Left hindlimb (tissue), 1 donor: ENCODE data around the gene MITF.

Experiments
- DNase-seq: peaks from one replicate; pipeline ENCODE4 v3.0.0-alpha.2; 2018

MITF gene

DNA sequence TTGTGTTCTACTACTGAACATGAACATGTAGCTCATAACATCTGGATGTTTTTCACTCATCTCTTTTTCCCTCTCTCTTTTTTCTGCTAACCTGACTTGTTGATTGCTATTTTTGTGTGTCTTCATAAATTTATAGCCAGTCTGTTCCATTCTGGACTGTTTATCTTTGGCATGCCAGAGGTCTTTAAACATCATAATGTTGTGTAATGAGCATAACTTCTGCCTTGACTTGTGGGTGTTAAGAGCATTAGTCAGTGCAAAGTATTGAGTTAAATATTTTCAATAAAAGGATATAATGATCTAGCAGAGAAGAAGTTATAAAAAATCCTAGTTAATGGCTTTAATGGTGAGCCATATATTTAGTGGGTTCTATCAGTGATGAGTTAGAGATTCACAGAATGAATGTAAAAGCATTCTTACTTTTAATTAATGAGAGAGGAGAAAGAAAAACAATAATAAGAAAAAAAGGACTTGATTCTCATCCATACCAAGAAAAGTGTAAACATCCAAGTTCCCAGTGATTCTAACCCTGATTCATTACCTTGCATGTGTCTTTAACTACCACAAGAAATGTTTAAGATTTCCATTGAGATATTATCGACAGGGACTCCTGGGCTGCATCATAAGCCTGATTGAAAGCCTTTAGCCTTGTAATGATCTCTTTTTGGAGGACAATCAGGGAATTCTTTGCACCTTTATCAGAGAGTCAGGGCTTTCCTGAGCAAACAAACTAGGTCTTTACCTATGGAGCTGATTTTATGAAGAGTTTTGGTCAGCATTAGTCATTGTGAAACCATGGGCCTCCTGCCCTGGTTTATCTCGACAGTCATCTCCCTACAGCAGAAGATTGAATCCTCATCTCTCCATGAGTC lies 22.9 kb downstream of the MITF start:
- no peak for DNase-seq

DNA sequence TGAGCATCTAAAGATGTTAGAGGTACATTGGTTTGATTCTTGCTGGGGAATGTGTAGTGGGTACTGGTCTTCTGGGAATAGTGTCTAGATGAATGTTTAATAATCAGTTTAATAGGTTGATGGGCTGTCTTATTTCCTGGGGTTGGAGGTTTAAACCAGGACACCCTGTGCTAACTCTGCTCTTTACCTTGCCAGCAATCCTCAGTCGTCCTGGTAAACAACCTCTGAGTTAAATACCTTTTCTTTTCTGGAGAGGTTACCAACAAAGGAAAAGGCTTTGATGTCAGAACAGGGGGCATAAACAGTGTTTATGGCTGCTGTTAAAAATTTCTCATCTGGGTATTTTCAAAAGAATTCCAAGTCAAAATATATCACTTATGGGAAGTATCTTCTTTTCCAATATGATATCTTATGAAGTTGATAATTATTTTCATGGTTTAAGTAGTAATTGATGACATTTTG lies 23.5 kb downstream of the MITF start:
- no peak for DNase-seq

DNA sequence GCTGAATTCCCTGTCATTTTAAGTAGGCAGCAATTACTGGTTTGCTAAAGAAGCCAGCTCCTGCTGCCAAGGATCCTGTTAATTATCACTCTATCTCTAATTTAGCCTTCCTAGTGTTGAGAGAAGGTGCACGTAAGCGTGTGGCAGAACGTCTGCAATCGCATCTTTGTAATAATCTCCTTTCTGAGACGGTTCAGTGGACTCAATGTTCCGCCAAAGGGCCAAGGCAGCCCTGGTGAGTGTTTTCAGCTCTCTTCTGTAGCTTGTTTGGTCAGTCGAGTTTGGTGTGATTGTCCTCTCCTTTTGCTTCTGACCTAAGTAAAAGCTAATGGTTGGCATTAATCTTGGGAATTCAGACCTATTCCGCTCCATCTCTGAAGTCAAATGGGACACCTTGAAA lies 24.2 kb downstream of the MITF start:
- DNase-seq, result no peak

DNA sequence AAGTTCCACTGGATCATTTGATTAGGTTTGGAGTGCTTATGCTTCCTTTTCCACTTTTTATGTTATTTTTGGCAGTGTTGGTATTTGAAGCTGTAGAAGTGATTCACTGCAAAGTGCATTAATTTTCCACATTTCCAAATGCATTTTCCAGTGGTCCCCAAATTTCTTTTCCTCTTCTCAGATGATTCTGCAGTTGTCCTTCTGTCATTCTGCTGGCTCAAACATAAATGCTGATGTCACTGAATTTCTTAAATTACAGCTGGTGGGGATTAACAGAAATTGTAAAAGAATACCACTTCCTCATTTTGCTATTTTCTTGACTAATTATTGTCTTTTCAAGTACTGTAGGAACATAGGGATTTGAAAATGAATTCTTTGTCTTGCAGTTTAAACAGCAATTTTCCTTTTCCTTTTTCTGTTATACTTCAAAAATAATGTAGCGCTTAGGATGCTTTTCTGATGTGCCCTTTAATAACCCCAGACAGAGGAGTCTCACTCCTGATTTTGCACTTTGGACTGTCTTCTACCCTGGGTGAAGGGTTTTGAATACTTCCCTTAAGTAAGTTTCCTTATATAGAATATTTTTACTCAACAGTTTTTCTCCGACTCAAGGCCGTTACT lies 25.0 kb downstream of the MITF start:
- no peak for DNase-seq

DNA sequence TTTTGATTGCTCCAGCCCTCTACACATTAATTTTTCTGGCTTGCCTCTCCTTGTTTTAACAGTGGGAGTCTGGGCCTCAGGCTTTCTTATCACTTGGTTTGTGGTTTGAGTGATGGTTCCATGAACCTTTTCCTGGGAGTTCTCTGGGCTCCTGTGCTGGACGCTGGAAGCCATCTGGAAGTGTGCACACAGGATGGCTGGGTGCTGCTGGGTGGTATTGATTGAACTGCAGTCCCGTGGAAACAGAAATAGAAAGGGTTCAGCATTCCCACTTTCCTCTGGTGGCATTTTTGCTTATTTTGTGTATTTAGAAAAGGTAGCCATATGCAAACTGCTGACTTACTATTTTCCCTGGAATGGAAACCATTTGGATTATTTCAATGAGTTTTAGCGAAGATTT lies 25.6 kb downstream of the MITF start:
- no peak for DNase-seq

DNA sequence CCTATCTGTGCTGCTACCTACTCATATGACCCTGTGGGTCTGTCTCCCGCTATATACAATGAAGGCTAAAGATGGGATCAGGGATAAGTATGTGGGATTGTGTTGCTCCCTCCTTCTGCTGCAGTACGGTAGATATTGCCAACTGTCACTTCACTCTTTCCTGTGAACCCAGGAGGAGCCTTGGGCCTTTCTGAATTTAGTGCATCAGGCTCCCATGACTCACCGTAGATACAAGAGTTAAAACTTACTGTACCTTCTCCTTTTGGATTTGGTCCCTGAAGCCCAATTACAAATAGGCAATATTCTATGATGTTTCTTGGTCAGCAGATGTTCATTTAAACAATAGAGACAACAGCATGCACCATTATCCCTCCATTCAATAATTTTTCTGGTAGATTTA lies 27.4 kb downstream of the MITF start:
- no peak for DNase-seq

DNA sequence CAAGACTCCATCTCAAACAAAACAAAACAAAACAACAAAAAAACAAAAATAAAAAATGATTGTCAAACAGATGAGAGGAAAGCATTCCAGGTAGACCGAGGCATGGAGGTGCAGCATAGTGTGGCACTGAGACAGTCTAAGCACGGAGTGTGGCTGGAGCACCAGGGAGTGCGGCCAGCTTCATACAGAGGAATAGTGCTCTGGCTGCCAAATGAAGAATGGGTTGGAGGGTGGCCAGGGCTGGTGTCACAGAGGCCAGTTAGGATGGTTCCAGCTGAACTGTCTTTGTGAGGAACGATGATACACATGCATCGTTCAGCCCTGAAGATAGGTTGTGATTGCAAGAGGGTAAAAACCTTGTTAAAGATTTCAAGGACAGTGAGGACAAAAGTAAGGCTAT lies 28.3 kb downstream of the MITF start:
- no peak for DNase-seq

DNA sequence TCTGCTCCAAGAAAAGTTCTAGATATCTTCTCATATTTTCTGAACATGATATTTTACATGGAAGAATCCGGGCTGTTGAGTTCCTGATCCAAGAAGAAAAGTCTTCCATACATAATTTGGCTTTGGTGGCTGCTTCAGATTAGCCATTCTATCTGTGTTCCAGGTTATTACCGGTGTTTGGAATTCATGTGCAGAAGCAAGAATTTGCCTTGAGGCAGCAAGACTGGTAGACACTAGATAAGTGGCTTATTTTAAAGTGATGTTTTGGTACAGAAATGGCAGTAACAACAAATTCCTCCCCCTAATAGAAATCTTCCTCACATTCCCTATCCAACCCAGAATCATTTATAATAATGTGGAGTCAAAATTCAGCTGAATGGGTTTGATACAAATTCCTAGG lies 29.2 kb downstream of the MITF start:
- no peak for DNase-seq

DNA sequence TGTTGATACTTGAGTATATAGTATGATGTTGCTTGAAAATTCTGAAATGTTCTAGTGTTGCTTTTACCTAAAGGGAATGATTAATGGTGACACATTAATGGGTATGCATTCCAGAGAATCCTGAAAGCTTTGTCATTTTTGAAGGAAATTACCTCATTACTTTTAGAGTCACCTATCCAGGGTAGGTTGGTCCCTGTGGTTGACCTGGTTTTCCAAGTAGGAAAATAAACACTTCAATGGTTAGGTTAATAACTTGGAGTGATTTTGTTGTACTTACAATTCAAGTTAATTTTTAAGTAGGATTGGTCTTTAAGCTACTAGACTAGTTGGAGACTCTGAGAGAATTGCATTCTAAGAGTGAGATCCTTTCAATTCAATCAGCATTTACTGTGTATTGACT lies 31.0 kb downstream of the MITF start:
- DNase-seq, result no peak

DNA sequence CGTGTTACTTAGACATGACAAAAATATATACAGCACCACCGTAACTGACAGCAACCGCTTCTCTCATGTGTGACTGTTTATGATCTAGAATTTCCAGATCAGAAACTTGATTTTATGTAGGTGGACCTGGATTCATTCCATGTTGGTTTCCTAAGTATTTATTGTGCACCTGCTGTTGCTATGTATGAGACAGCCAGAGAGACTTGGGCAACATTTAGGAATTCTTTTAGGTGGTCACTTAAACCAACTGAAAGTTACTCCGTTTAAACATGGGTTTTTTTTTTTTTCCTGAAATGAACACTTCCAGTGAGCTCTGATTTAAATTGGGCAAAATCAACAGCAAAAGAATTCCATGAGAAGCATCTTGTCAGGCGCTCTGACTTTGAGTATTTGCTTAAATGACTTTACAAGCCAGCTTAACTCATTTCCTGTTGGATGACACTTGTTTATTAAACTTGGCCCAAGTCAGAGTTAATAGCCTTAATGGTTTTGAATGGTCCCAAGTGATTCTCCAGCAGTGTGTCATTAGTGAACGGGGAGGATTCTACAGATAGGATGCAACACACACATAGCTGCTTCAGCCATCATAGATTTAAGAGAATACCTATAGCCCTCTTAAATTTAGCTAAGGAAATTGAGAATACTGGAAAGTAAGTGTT lies 31.8 kb downstream of the MITF start:
- no peak for DNase-seq

DNA sequence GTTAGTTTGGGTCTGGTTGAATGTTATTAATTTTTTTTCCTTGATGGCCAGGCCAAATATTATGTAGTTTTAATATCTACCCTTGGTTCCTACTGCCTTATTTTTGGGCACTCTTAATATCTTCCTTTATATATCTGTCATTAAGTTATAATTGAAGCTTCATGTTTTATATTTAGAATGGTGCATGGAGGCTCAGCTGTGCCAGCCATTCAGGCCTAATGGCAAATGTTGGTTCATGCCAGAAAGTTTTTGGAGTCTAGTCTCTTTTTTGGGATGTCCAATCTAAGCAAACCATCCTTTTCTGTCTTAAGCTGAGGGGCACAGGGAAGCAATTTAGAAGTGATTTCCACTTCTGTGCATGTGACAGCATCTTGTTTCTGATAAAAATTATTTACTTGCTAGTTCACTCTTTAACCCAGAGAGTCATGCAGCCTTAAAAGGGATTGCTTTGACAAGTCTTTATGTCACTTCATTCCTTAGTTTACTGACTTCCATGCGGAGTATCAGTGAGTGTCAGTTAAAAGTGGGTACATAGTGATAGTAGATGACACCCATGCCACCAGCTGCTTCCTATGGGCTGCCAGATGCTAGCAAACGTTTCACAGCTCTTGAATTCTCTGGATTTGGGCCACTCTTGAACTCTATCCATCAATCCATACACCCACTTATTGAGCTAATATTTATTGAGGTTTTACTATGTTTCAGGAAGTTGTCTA lies 33.0 kb downstream of the MITF start:
- DNase-seq, result no peak

DNA sequence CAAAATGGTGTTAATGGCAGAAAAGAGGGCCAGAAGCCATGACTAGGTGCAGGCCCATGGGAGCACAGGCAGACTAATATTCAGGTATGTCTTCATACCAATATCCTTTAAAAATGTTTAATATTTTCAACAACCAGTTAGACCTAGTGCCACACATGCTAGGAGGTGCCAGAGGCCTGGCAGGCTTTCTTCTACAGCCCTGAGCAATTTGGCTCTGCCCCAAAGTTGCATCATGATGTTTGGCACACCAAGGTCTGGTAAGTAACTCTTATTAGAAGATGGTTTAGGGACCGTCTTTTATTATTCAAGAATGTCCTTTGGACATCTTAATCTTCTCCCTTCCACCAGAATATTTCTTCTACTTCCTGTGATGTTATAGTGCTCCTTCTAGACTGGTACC lies 34.8 kb downstream of the MITF start:
- DNase-seq, result no peak

DNA sequence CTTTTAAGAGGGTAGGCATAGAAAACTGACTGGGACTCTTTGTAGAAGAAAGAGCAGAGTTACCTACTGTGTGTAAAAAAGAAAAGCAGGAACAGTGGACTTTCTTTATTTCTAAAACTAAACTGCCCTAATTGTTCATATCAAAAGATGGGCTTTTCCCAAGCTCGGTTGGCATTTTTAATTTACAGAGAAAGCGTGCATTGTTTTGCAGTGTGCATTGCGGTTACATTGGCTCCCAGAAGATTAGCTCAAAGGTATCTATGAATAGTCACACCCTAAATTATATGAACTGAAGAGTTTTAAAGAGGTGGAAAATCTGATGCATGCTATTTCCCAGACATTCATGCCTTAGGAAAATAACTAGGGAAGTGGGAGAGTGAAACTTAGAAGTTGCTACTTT lies 36.5 kb downstream of the MITF start:
- DNase-seq, result no peak

DNA sequence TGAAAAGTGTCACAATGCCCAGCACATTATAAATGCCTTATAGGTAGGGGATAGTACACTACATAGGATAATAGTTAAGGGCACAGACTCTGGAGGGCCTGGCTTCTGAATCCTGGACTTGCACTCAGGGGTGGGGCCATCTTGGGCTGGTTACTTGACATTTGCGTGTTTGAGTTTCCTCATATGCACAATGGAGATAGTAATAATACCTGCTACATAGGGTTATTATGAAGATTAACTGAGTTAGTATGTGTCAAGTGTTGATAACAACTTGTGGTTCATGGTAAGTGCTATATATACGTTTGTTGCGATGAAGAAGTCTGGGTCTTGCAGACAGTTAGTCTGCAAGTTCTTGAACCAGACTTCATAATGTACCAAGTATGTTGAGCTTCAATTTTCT lies 37.0 kb downstream of the MITF start:
- DNase-seq, result no peak

DNA sequence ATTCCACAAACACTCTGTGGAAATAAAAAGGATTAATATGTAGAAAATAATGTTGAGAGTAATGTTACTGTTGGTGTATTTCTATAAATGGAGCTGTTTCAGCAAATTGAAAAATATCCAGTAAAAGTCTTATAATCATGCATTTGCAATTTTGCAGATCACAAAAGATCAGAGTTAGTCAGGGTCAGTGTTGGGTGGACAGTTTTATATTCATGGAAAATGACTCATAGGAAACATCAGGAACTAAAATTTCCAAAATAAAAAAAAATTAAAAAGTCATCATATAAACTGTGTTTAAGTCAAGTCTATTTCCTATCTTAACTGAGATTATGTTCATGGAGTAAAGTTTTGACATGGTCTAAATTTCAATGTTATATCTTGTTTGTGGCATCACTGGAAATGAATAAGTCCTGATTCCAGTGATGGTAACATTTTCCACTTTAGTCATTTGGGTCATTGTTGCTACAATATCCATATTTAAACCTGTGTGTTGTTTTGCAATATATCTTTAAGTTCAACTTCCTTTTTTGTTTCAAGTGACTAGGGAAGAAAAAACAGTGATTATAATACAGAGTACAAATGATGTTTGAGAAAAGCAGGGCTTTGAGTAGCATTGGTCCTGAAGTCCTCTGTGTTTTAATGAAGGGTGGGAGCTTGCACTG lies 37.8 kb downstream of the MITF start:
- DNase-seq, result no peak

DNA sequence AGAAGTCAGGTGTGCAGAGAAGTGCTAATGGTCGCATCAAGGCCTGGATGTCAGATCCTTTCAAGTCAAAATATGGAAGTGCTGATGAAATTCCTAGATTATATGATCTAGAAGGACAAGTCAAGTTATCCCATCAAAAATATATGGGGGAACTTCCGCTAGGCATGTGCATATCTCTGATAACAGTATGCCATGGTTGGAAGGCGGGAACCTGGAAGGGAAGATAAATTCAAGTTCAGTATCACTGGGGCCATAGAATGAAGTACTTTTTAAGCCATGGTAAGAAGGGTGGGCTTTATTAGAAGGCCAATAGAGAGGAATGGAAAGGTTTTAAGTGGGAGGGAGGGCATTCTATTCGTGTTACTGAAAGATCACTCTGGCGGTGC lies 38.3 kb downstream of the MITF start:
- DNase-seq, result no peak

DNA sequence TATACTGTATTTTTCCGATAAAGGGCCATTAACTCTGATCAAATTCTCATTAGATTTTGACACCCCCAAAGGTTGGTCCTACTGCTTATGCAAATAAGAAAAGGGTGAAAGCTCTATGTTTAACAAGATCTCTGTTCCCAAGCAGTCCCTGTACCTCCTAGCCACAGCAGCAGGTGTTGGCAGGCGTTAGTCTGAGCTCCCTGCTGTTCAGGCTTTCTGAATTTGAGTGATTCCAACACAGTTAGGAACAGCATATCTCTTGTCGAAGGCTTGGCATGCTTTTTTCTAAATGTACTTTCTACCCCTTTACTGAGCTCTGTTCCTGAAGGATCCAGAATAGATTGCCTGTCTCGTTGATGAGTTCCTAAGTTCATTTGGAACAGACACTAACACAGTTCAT lies 42.3 kb downstream of the MITF start:
- no peak for DNase-seq

DNA sequence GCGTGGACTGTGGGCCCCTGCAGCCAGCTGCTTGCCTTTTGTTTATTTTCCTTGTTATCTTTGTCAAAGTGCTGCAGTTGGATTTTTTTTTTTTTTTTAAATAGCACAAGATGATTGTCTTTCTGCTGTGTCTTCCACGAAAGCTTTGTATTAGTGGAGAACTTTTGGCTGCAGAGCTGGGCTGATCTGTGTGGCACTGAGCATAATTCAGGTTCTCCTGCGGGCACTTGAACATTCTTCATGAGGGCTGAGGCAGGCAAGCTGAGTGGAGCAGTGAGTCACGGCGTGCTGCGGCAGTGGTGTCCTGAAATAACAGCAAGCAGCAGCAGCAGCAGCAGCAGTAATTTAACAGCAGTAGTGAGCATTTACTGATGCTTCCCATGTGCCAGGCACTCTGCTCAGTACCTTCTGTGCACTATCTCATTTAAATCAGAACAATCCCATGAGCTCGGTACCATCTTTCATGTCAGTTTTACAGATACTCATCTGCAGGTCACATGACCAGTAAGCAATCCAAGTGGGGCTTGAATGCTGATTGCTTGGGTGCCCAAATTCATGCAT lies 45.8 kb downstream of the MITF start:
- no peak for DNase-seq

DNA sequence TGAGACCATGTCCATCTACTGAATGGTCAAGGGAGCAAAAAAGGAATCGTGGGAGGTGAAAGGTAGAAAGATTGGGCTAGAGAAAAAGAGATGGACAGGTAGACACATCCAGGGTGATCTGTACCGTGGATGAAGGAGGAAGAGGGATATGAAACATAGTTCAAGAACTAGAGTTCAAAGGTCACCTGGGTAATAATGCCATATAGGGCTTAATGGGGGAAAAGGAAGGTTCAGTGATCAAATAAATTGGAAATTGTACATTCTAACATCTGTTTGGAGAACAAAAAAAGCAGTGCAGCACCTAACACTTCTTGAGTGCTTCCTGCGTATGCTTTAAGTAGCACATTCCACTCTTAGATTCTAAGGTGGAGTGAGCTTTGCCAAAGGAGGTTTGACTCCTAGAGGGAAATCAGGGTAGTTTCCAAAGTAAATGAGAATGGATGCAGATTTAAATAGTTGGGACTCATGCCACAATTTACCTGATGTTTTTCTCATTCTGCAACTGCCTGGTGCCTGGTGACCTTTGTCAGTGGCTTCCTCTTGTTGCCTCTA lies 46.6 kb downstream of the MITF start:
- no peak for DNase-seq

DNA sequence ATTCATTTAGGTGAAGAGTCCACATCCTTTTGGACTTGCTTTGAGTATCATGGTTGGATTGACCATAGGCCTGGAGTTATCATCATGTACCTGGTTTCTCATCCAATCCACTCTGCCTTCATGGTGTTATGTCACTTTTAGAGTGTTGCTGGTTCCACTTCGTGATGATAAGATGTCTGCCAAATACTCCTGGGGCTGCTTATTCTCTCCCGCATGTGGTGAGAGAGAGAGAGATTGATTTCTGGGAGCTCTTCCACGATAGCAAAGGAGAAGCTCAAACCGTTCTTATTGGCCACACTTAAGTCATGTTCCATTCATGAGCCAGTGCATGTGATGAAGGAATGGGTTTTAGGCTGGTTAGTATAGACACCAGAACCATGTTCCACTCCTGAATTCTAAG lies 47.6 kb downstream of the MITF start:
- DNase-seq, result no peak

DNA sequence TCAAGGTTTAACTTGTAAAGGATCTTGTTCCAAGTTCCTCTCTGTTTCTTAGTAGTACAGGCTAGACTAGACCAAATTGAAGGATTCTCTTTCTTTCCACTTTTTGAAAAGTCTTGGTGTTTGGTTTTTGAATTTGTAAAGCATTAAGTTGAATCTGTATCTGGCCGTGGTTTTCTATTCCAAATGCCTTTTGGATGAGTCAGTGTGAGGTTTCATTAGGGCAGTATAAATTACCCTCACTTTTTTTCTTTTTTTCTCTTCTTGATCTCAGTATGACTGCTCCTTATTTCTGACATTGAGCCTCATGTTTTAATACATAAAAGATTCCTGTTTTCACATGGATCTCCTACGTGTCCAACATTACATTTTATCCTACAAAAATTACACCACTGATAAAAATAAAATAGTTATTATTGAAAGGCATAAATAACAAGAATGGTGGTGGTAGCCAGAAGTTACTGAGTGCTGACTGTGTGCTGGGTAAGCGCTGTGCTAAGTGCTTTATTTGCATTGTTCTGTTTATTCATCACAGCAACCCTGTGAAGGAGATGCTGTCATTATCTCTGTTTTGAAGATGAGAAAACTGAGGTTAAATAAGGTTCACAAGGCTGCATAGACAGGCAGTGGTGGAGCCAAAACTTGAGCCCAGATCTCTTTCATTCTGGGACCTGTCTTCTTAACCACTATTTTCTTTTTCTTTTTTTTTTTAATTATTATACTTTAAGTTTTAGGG lies 48.3 kb downstream of the MITF start:
- no peak for DNase-seq

DNA sequence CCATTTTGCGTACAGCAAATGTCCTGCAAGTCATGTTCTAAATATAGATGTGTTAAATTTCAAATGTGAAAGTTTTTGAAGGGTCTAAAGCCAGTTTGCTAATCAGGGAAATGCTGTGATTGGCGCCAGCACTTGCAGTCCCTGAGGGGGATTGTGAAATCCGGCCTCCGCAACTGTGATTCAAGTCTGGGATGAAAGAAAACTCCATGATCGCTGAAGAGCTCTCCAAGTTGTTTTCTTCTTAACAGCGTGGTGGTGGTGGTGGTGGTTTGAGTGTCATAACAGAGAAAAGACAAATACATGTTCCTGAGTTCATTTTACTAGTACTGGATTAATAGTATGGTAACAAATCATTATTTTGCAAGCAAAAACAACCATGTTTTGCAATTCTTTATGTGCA lies 51.8 kb downstream of the MITF start:
- DNase-seq, result peak; percentile 35
